Smooth muscle cell (in vitro differentiated cells): ENCODE data around the gene CDCA7L. TPM values are rescaled to one million over a fixed set of nuclear protein-coding genes. Genes with fewer than 3 reads are reported as not detected.
"Not testable (repeated sequence)": the region's sequence is repeated elsewhere in the genome, so short reads cannot be mapped to it uniquely, and the experiment has no call there.

Source experiments
- DNase-seq: peaks from one replicate; lab custom pipeline; 2025; ENCODE audit not compliant: unreplicated experiment; lab: John Stamatoyannopoulos, UW
- H2AFZ ChIP-seq: fragments of 200-600 bp; sonication (generic); 2 replicates; pipeline ENCODE4 v1.6.0; 2016; ENCODE audit warnings: antibody characterized with exemption, low read depth, mild to moderate bottlenecking
- H3F3A ChIP-seq: fragments of 200-600 bp; sonication (generic); 2 replicates; pipeline ENCODE4 v1.6.0; 2017; ENCODE audit warnings: antibody characterized with exemption, low read depth
- H3K27ac ChIP-seq: fragments of 200-600 bp; sonication (generic); 2 replicates; pipeline ENCODE4 v1.5.1; 2016; ENCODE audit warnings: low read depth, mild to moderate bottlenecking
- H3K27me3 ChIP-seq: fragments of 200-600 bp; sonication (generic); 2 replicates; pipeline ENCODE4 v1.6.1; 2016; ENCODE audit warnings: low read depth, mild to moderate bottlenecking
- H3K36me3 ChIP-seq: fragments of 200-600 bp; sonication (generic); 2 replicates; pipeline ENCODE4 v1.5.1; 2016; ENCODE audit warnings: low read depth
- H3K4me1 ChIP-seq: fragments of 200-600 bp; sonication (generic); 2 replicates; pipeline ENCODE4 v1.5.1; 2016; ENCODE audit warnings: low read depth
- H3K4me2 ChIP-seq: fragments of 200-600 bp; sonication (generic); 2 replicates; pipeline ENCODE4 v1.6.0; 2016; ENCODE audit warnings: mild to moderate bottlenecking
- H3K4me3 ChIP-seq: fragments of 200-600 bp; sonication (generic); 2 replicates; pipeline ENCODE4 v1.5.1; 2016; ENCODE audit warnings: mild to moderate bottlenecking
- H3K79me2 ChIP-seq: fragments of 200-600 bp; sonication (generic); 2 replicates; pipeline ENCODE4 v1.6.0; 2016; ENCODE audit warnings: low read depth, mild to moderate bottlenecking
- H3K9ac ChIP-seq: fragments of 200-600 bp; sonication (generic); 2 replicates; pipeline ENCODE4 v1.6.0; 2016; ENCODE audit warnings: low read depth
- H3K9me3 ChIP-seq: fragments of 200-600 bp; sonication (generic); replicated peaks from 2 replicates; pipeline ENCODE4 v1.5.1; 2016; ENCODE audit warnings: low read depth
- H4K20me1 ChIP-seq: fragments of 200-600 bp; sonication (generic); 2 replicates; pipeline ENCODE4 v1.6.0; 2016; ENCODE audit warnings: low read depth
- WGBS: methylation state at CpG from one replicate; pipeline ENCODE4 v1.1.7; 2016; ENCODE audit warnings: low lambda C conversion rate; 5-methylcytosine and 5-hydroxymethylcytosine counted together
- polyA plus RNA-seq: library from polyadenylated mRNA; unstranded; fragments of >200 nt; fragmentation: Nextera tagmentation; extraction: Ambion mirVana; gene quantifications from 2 replicates; pipeline ENCODE4 v1.2.1, GENCODE V29; 2016
- total RNA-seq: library from RNA; depleted of rRNA; stranded (reverse); fragments of >200 nt; gene quantifications from 2 replicates; pipeline ENCODE4 v1.2.3, GENCODE V29; 2014
- TF ChIP-seq, protein P1 (sequence below): fragments of 200-600 bp; sonication (generic); IDR thresholded peaks from 2 replicates; pipeline ENCODE4 v1.5.1; 2017; ENCODE audit warnings: borderline replicate concordance, mild to moderate bottlenecking, antibody characterized with exemption; ENCODE audit not compliant: insufficient read depth, poor library complexity, severe bottlenecking

The CDCA7L gene
- total and polyA plus RNA-seq, 2 experiments from 2014 or later, result 9.3 to 13.9 TPM

DNA sequence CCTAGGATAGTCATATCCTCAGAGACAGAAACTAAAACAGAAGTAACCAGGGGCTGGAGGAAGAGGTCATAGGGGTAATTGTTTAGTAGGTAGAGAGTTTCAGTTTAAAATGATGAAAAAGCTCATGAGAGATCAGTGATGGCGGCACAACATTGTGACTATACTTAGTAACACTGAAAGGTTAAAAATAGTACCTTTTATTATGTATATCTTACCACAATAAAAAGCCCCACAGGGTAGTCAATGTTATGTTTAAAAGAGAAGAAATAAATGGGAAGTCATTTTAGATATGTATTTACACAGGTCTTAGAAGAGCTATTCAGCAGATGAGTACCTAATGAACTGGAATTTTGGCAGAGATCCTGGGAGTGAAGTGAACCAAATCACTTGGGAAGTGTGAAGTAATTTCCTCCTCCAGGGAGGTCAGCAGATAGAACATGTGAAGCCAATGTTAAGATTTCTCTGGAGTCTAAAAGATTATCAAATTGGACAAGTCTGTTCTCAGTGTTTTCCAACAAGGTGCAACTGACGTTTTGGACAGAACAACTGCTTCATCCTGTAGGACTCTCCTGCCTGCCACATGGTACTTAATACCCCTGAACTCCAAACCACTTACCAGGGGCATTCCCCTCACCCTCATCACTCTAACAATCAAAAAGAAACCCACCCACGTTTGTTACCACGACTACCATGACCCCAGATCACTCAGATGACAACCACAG, 6.4 kb downstream of the CDCA7L start:
- H3K79me2 ChIP-seq, result no peaks in the 10 kb centered on the region

DNA sequence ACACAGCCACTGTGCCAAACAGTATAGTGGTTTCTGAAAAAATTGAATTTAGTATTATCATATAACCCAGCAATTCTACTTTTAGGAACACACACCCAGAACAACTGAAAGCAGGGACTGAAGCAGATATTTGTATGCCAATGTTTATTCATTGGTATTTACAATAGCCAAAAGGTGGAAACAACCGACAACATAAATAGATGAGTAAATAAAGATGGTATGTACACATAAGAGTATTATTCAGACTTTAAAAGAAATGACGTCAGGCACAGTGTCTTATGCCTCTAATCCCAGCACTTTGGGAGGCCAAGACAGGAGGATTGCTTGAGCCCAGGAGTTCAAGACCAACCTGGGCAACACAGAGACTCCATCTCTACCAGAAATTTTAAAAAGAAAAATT, 7.2 kb downstream of the CDCA7L start:
- Histone ChIP-seq H3F3A (peaks cover 3% of the 10 kb centered on the region), H3K27me3 (peaks cover 10% of the 10 kb centered on the region), H3K36me3 (no peaks in the 10 kb centered on the region), H3K9ac (no peak overlapping the region), H3K4me3 (no peak overlapping the region), H2AFZ (no peak overlapping the region), H4K20me1 (no peaks in the 10 kb centered on the region), H3K4me1 (peaks cover 17% of the 10 kb centered on the region), H3K9me3 (no peaks in the 10 kb centered on the region), H3K79me2 (no peaks in the 10 kb centered on the region), H3K27ac (no peak overlapping the region), H3K4me2 (no peak overlapping the region)
- TF ChIP-seq, protein P1, sequence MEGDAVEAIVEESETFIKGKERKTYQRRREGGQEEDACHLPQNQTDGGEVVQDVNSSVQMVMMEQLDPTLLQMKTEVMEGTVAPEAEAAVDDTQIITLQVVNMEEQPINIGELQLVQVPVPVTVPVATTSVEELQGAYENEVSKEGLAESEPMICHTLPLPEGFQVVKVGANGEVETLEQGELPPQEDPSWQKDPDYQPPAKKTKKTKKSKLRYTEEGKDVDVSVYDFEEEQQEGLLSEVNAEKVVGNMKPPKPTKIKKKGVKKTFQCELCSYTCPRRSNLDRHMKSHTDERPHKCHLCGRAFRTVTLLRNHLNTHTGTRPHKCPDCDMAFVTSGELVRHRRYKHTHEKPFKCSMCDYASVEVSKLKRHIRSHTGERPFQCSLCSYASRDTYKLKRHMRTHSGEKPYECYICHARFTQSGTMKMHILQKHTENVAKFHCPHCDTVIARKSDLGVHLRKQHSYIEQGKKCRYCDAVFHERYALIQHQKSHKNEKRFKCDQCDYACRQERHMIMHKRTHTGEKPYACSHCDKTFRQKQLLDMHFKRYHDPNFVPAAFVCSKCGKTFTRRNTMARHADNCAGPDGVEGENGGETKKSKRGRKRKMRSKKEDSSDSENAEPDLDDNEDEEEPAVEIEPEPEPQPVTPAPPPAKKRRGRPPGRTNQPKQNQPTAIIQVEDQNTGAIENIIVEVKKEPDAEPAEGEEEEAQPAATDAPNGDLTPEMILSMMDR, result no peak
- no peak for DNase-seq
- 85% methylated on average over 2 of the region's 2 CpGs for WGBS

More for the DNA sequence above, 6.4 kb downstream of the CDCA7L start:
- Histone ChIP-seq H3K27me3 (peaks cover 10% of the 10 kb centered on the region), H3K36me3 (no peaks in the 10 kb centered on the region), H3K4me1 (peaks cover 17% of the 10 kb centered on the region), H3K9me3 (no peaks in the 10 kb centered on the region), H3K4me2 (no peak overlapping the region), H3K27ac (no peak overlapping the region), H3K4me3 (no peak overlapping the region), H2AFZ (no peak overlapping the region), H3F3A (peaks cover 3% of the 10 kb centered on the region), H3K9ac (no peak overlapping the region), H4K20me1 (no peaks in the 10 kb centered on the region)
- DNase-seq, result no peak
- TF ChIP-seq, protein P1, result no peak
- WGBS, result 91% methylated on average over 4 of the region's 4 CpGs

DNA sequence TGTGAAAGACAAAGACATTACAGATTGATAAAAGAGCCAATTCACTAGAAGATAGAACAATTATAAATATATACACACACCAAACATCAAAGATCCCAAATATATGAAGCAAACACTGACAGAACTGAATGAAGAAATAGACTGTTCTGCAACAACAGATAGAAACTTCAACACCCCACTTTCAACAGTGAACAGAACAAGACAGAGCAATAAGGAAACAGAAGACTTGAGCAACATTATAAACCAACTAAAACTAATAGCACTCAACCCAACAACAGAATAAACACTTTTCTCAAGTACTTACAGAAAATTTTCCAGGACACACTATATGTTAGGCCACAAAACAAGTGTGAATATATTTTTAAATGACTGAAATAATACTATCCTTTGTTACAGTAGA, 10.9 kb downstream of the CDCA7L start:
- H3K79me2 ChIP-seq, result no peaks in the 10 kb centered on the region
- H3K4me3 ChIP-seq, result no peak overlapping the region
- no peak overlapping the region for H3K9ac ChIP-seq
- no peaks in the 10 kb centered on the region for H3F3A ChIP-seq
- no peak for DNase-seq
- H3K9me3 ChIP-seq, result peaks cover 5% of the 10 kb centered on the region
- H3K27ac ChIP-seq, result no peak overlapping the region
- no peaks in the 10 kb centered on the region for H3K36me3 ChIP-seq
- no peaks in the 10 kb centered on the region for H4K20me1 ChIP-seq
- no peaks in the 10 kb centered on the region for H3K4me1 ChIP-seq
- H2AFZ ChIP-seq, result no peak overlapping the region
- no peak overlapping the region for H3K4me2 ChIP-seq
- H3K27me3 ChIP-seq, result peaks cover 10% of the 10 kb centered on the region
- TF ChIP-seq, protein P1, result no peak

DNA sequence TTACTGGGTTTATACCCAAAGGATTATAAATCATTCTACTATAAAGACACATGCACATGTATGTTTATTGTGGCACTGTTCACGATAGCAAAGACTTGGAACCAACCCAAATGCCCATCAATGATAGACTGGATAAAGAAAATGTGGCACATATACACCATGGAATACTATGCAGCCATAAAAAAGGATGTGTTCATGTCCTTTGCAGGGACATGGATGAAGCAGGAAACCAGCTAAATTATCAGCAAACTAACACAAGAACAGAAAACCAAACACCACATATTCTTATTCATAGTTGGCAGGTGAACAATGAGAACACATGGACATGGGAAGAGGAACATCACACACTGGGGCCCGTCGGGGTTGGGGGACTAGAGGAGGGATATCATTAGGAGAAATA, 12.4 kb downstream of the CDCA7L start:
- H2AFZ ChIP-seq, H4K20me1 ChIP-seq, H3K4me3 ChIP-seq, H3K27ac ChIP-seq, DNase-seq, H3K79me2 ChIP-seq, H3K4me1 ChIP-seq, H3K9ac ChIP-seq, H3F3A ChIP-seq, H3K4me2 ChIP-seq, H3K27me3 ChIP-seq, H3K36me3 ChIP-seq, H3K9me3 ChIP-seq: not testable (repeated sequence)
- 95% methylated on average over 3 of the region's 3 CpGs for WGBS
